Neural progenitor cell (in vitro differentiated cells): ENCODE data around the gene AWAT1. TPM values are rescaled to one million over a fixed set of nuclear protein-coding genes. Genes with fewer than 3 reads are reported as not detected.

ENCODE experiments used
- DNase-seq: peaks from one replicate; pipeline ENCODE4 v3.0.0-alpha.2; 2016; ENCODE audit warnings: low spot score
- H2AFZ ChIP-seq: fragments of 200-600 bp; sonication (generic); replicated peaks from 2 replicates; pipeline ENCODE4 v1.6.1; 2016; ENCODE audit warnings: antibody characterized with exemption
- H3F3A ChIP-seq: fragments of 200-600 bp; sonication (generic); 2 replicates; pipeline ENCODE4 v1.6.1; 2016; ENCODE audit warnings: antibody characterized with exemption, low read depth
- H3K27ac ChIP-seq: fragments of 200-600 bp; sonication (generic); 2 replicates; pipeline ENCODE4 v1.5.1; 2016; ENCODE audit warnings: mild to moderate bottlenecking
- H3K27me3 ChIP-seq: fragments of 200-600 bp; sonication (generic); 2 replicates; pipeline ENCODE4 v1.6.1; 2016; ENCODE audit warnings: mild to moderate bottlenecking, moderate library complexity
- H3K36me3 ChIP-seq: fragments of 200-600 bp; sonication (generic); 2 replicates; pipeline ENCODE4 v1.5.1; 2016
- H3K4me1 ChIP-seq: fragments of 200-600 bp; sonication (generic); 2 replicates; pipeline ENCODE4 v1.6.1; 2016; ENCODE audit warnings: mixed run types
- H3K4me2 ChIP-seq: fragments of 200-600 bp; sonication (generic); 2 replicates; pipeline ENCODE4 v1.6.1; 2016
- H3K4me3 ChIP-seq: fragments of 200-600 bp; sonication (generic); 2 replicates; pipeline ENCODE4 v1.5.1; 2016
- H3K79me2 ChIP-seq: fragments of 200-600 bp; sonication (generic); 2 replicates; pipeline ENCODE4 v1.6.1; 2016; ENCODE audit warnings: low read depth
- H3K9ac ChIP-seq: fragments of 200-600 bp; sonication (generic); 2 replicates; pipeline ENCODE4 v1.6.1; 2016
- H3K9me3 ChIP-seq: fragments of 200-600 bp; sonication (generic); 2 replicates; pipeline ENCODE4 v1.5.1; 2016; ENCODE audit warnings: low read depth
- H4K20me1 ChIP-seq: fragments of 200-600 bp; sonication (generic); 2 replicates; pipeline ENCODE4 v1.6.1; 2016; ENCODE audit warnings: low read depth
- H3K27ac Mint-ChIP-seq: 3 replicates; pipeline ENCODE4 v1.8.0; 2021; ENCODE audit warnings: mixed read lengths
- H3K27me3 Mint-ChIP-seq: 2 replicates; pipeline ENCODE4 v1.8.0; 2022; ENCODE audit warnings: low read depth, mild to moderate bottlenecking, inconsistent platforms, moderate library complexity, mixed read lengths; ENCODE audit not compliant: insufficient read depth
- H3K36me3 Mint-ChIP-seq: 3 replicates; pipeline ENCODE4 v1.8.0; 2021; ENCODE audit warnings: mixed read lengths
- H3K4me1 Mint-ChIP-seq: 3 replicates; pipeline ENCODE4 v1.8.0; 2021; ENCODE audit warnings: mixed read lengths
- H3K4me3 Mint-ChIP-seq: 3 replicates; pipeline ENCODE4 v1.8.0; 2021; ENCODE audit warnings: mild to moderate bottlenecking, moderate library complexity, mixed read lengths
- H3K9me3 Mint-ChIP-seq: 3 replicates; pipeline ENCODE4 v1.8.0; 2020; ENCODE audit warnings: mixed read lengths
- EZH2 ChIP-seq: fragments of 200-600 bp; sonication (generic); IDR thresholded peaks from 2 replicates; pipeline ENCODE4 v1.6.1; 2017; ENCODE audit warnings: antibody characterized with exemption, mild to moderate bottlenecking, moderate library complexity
- EZH2phosphoT487 ChIP-seq: fragments of 200-600 bp; sonication (generic); IDR thresholded peaks from 2 replicates; pipeline ENCODE4 v1.6.1; 2017; ENCODE audit warnings: antibody characterized with exemption
- total RNA-seq: library from RNA; depleted of rRNA; stranded (reverse); fragments of >200 nt; gene quantifications from 2 replicates; pipeline ENCODE4 v1.2.3, GENCODE V29; 2015; ENCODE audit warnings: low replicate concordance
- TF ChIP-seq, protein P1 (sequence below): fragments of 200-600 bp; sonication (generic); IDR thresholded peaks from 2 replicates; pipeline ENCODE4 v1.5.1; 2017; ENCODE audit warnings: antibody characterized with exemption, mild to moderate bottlenecking

AWAT1 gene
- total RNA-seq = not detected in 2 replicates

DNA sequence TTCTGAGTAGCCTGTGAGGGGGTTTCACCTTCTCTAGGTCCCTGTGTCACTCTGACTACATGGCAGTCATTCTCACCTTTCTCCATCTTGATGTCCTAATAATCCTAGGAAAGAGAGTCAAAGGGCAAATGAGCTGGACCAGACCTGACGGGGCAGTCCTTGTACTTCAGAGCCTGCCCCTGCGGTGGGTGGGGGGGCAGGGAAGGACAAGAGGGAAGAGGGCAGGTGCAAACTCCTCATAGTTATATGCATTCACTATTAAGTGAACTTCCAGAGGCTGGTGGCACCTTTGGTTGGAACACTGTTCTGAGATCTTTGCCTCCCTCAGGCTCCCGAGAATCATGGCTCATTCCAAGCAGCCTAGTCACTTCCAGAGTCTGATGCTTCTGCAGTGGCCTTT lies at the start of gene AWAT1:
Gene AWAT1 (plus strand): TSS at position 301 of the 400 bp plus-strand sequence. CDS start 41 bp downstream, at position 342.
- Histone ChIP-seq H3K79me2 (no peaks in the 10 kb centered on the region), H3K27me3 (no peaks in the 10 kb centered on the region), H2AFZ (no peak within 1 kb of the TSS), H3F3A (no peaks in the 10 kb centered on the region), H3K4me1 (no peaks in the 10 kb centered on the region), H3K4me3 (no peak within 1 kb of the TSS), H3K36me3 (no peaks in the 10 kb centered on the region), H4K20me1 (no peaks in the 10 kb centered on the region), H3K27ac (no peak within 1 kb of the TSS), H3K9ac (no peak within 1 kb of the TSS), H3K4me2 (no peak within 1 kb of the TSS), H3K9me3 (no peaks in the 10 kb centered on the region)
- Mint-ChIP-seq H3K9me3 (peaks cover 4% of the 10 kb centered on the region), H3K27ac (no peak within 1 kb of the TSS), H3K4me1 (no peaks in the 10 kb centered on the region), H3K27me3 (peaks cover 6% of the 10 kb centered on the region), H3K4me3 (no peak within 1 kb of the TSS), H3K36me3 (no peaks in the 10 kb centered on the region)
- no peak for DNase-seq
- TF ChIP-seq EZH2phosphoT487 = no peak
- no peak for TF ChIP-seq EZH2
- TF ChIP-seq, protein P1, sequence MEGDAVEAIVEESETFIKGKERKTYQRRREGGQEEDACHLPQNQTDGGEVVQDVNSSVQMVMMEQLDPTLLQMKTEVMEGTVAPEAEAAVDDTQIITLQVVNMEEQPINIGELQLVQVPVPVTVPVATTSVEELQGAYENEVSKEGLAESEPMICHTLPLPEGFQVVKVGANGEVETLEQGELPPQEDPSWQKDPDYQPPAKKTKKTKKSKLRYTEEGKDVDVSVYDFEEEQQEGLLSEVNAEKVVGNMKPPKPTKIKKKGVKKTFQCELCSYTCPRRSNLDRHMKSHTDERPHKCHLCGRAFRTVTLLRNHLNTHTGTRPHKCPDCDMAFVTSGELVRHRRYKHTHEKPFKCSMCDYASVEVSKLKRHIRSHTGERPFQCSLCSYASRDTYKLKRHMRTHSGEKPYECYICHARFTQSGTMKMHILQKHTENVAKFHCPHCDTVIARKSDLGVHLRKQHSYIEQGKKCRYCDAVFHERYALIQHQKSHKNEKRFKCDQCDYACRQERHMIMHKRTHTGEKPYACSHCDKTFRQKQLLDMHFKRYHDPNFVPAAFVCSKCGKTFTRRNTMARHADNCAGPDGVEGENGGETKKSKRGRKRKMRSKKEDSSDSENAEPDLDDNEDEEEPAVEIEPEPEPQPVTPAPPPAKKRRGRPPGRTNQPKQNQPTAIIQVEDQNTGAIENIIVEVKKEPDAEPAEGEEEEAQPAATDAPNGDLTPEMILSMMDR = no peak

DNA sequence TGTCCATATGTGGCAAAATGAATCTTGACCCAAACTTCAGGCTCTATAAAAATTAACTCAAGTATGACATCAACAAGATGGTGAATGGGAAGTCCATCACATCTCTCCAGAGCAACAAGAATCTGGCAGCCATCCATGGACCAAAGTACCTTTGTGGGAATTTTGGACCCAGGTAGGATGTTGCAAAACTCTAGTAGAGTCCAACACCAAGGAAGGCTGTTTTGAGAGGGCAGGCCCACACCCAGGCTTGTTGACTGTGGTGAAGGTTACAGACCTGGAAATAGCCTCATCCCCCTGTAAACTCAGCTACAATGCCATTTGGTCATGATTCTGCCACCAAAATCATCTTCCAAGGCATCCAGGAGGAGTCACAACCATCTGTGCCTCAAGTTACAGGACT lies 44.2 kb upstream of the AWAT1 start:
- no peak overlapping the region for H3K4me2 ChIP-seq
- no peaks in the 10 kb centered on the region for H3F3A ChIP-seq
- H3K36me3 ChIP-seq = no peaks in the 10 kb centered on the region
- H3K9ac ChIP-seq = no peak overlapping the region
- no peak overlapping the region for H3K27ac ChIP-seq
- H3K9me3 ChIP-seq = no peaks in the 10 kb centered on the region
- no peak overlapping the region for H3K27ac Mint-ChIP-seq
- no peaks in the 10 kb centered on the region for H3K4me1 Mint-ChIP-seq
- no peak overlapping the region for H2AFZ ChIP-seq
- H4K20me1 ChIP-seq = no peaks in the 10 kb centered on the region
- no peaks in the 10 kb centered on the region for H3K36me3 Mint-ChIP-seq
- H3K4me3 Mint-ChIP-seq = no peak overlapping the region
- TF ChIP-seq EZH2 (no peak), EZH2phosphoT487 (no peak)
- TF ChIP-seq, protein P1 = no peak
- no peak for DNase-seq
- no peaks in the 10 kb centered on the region for H3K4me1 ChIP-seq
- H3K79me2 ChIP-seq = no peaks in the 10 kb centered on the region
- H3K27me3 ChIP-seq = no peaks in the 10 kb centered on the region
- H3K4me3 ChIP-seq = no peak overlapping the region
- H3K27me3 Mint-ChIP-seq = peaks cover 2% of the 10 kb centered on the region
- peaks cover 5% of the 10 kb centered on the region for H3K9me3 Mint-ChIP-seq

DNA sequence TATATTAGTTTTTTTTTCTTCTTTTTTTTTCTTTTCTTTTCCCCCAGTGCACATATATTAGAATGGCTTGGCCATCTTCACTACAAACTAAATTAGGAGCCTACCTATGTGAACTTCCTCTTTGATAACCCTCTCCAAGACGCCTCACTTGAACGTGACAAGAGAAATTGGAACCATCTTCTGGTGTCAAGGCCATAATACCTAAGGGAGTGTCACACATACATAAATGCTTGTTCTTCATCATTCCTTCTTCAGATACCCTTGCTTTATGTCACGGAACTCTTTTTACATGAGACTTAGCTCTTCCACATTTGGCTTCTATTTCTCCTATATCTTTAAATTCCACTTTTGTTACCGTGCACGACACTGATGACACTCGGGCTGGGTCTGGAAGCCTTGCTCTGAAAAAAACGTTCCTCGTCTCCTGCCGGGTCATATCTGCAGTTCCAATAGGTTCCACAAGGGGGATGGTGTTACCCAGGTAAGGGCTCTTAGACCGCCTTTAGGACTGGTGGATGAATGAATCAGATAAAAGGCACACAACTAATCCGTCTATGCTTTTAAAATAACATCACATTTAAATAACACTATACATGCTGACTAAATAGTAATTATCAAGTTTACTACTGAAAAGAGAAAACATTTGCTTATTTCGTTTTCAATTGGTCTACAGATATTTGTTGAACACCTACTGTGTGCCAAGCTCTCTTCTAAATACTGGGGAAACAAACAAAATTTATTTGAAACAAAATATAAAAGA lies 37.3 kb upstream of the AWAT1 start:
- Histone ChIP-seq H2AFZ (peak overlapping the region; percentile 1), H3F3A (no peaks in the 10 kb centered on the region), H3K4me3 (no peak overlapping the region), H3K79me2 (no peaks in the 10 kb centered on the region), H3K9ac (no peak overlapping the region), H4K20me1 (no peaks in the 10 kb centered on the region), H3K4me1 (no peaks in the 10 kb centered on the region), H3K9me3 (no peaks in the 10 kb centered on the region), H3K27ac (no peak overlapping the region), H3K27me3 (no peaks in the 10 kb centered on the region), H3K4me2 (no peak overlapping the region), H3K36me3 (no peaks in the 10 kb centered on the region)
- Mint-ChIP-seq H3K27ac (no peak overlapping the region), H3K4me3 (no peak overlapping the region), H3K36me3 (no peaks in the 10 kb centered on the region), H3K4me1 (no peaks in the 10 kb centered on the region), H3K27me3 (peaks cover 2% of the 10 kb centered on the region), H3K9me3 (peaks cover 2% of the 10 kb centered on the region)
- no peak for TF ChIP-seq EZH2
- TF ChIP-seq, protein P1 = peak; percentile 62
- DNase-seq = peak; percentile 65
